Mesendoderm (in vitro differentiated cells): ENCODE results near the gene B3GNT9.

Source experiments
- DNase-seq: peaks from one replicate; pipeline ENCODE4 v3.0.0; 2013
- H2AK5ac ChIP-seq: 2 replicates; pipeline ENCODE4 v1.6.1; 2013; ENCODE audit warnings: low read length, inconsistent platforms
- H2BK120ac ChIP-seq: 2 replicates; pipeline ENCODE4 v1.6.1; 2013; ENCODE audit warnings: low read depth, mild to moderate bottlenecking, low read length, moderate library complexity, mixed read lengths
- H2BK15ac ChIP-seq: replicated peaks from 2 replicates; pipeline ENCODE4 v1.6.1; 2013; ENCODE audit warnings: low read depth, mild to moderate bottlenecking, moderate library complexity
- H2BK5ac ChIP-seq: 2 replicates; pipeline ENCODE4 v1.6.1; 2013; ENCODE audit warnings: low read length, inconsistent platforms
- H3K18ac ChIP-seq: 2 replicates; pipeline ENCODE4 v1.6.1; 2013; ENCODE audit warnings: mild to moderate bottlenecking, low read length, mixed read lengths
- H3K23ac ChIP-seq: one replicate; pipeline ENCODE4 v1.6.1; 2013; ENCODE audit warnings: low read length
- H3K27ac ChIP-seq: 2 replicates; pipeline ENCODE4 v1.5.1; 2013; ENCODE audit warnings: low read depth, mild to moderate bottlenecking, inconsistent platforms, low read length, moderate library complexity
- H3K27me3 ChIP-seq: 2 replicates; pipeline ENCODE4 v1.6.1; 2013; ENCODE audit warnings: low read length, control low read depth, mild to moderate bottlenecking, inconsistent platforms; ENCODE audit not compliant: insufficient read depth, poor library complexity
- H3K36me3 ChIP-seq: 2 replicates; pipeline ENCODE4 v1.6.1; 2013; ENCODE audit warnings: low read length, inconsistent platforms; ENCODE audit not compliant: control insufficient read depth, insufficient read depth
- H3K4ac ChIP-seq: one replicate; pipeline ENCODE4 v1.6.1; 2013; ENCODE audit warnings: low read depth, mild to moderate bottlenecking, low read length, moderate library complexity
- H3K4me1 ChIP-seq: 2 replicates; pipeline ENCODE4 v1.6.1; 2013; ENCODE audit warnings: low read depth, low read length, inconsistent platforms; ENCODE audit not compliant: control insufficient read depth
- H3K4me2 ChIP-seq: 2 replicates; pipeline ENCODE4 v1.6.1; 2013; ENCODE audit warnings: low read length
- H3K4me3 ChIP-seq: 2 replicates; pipeline ENCODE4 v1.5.1; 2013; ENCODE audit warnings: mild to moderate bottlenecking, low read length
- H3K56ac ChIP-seq: one replicate; pipeline ENCODE4 v1.6.1; 2013; ENCODE audit warnings: low read length
- H3K79me1 ChIP-seq: 2 replicates; pipeline ENCODE4 v1.6.1; 2013; ENCODE audit warnings: low read length, inconsistent platforms
- H3K79me2 ChIP-seq: 2 replicates; pipeline ENCODE4 v1.6.1; 2013; ENCODE audit warnings: mild to moderate bottlenecking, low read length; ENCODE audit not compliant: control insufficient read depth, insufficient read depth
- H3K9ac ChIP-seq: 2 replicates; pipeline ENCODE4 v1.6.1; 2013; ENCODE audit warnings: low read length, inconsistent platforms
- H4K5ac ChIP-seq: one replicate; pipeline ENCODE4 v1.6.1; 2013; ENCODE audit warnings: low read length
- H4K8ac ChIP-seq: one replicate; pipeline ENCODE4 v1.6.1; 2013; ENCODE audit warnings: low read depth, mild to moderate bottlenecking, control low read depth, low read length, moderate library complexity
- WGBS: extraction: QIAGEN DNeasy Blood & Tissue Kit; methylation state at CpG from one replicate; pipeline ENCODE4 v1.1.7; 2013; ENCODE audit warnings: low lambda C conversion rate, missing lambda C conversion rate; ENCODE audit not compliant: insufficient coverage; ENCODE audit errors: extremely low coverage; 5-methylcytosine and 5-hydroxymethylcytosine counted together

B3GNT9 gene

DNA sequence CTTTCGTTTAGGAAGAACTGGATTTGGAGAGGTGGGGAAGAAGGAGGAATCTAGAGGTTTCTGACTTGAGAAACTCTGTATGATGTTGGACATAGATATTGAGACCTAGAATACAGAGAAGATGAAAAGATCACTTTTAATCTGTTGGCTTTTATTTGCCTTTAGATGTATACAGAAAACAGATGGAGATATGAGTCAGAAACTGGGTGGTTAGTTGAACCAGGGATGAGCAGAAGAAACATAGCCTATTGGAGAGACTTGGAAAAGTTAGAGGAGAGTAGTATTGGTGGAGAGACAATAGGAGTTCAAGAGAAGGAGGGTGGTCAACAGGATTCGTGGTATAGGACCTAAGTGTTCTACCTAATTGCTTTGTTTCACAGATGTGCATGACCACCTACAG is 36.0 kb downstream of the B3GNT9 start:
- H3K27me3 ChIP-seq = no peaks in the 10 kb centered on the region
- no peak overlapping the region for H3K18ac ChIP-seq
- no peak for DNase-seq
- H3K27ac ChIP-seq = no peak overlapping the region
- no peak overlapping the region for H3K4me3 ChIP-seq
- no peak overlapping the region for H3K9ac ChIP-seq
- H3K56ac ChIP-seq = no peak overlapping the region
- H3K36me3 ChIP-seq = no peaks in the 10 kb centered on the region
- H3K4me1 ChIP-seq = no peaks in the 10 kb centered on the region
- peaks cover 29% of the 10 kb centered on the region for H3K79me1 ChIP-seq
- no peak overlapping the region for H3K4me2 ChIP-seq
- no peak overlapping the region for H2AK5ac ChIP-seq
- H2BK120ac ChIP-seq = no peak overlapping the region
- H2BK5ac ChIP-seq = no peak overlapping the region
- no peak overlapping the region for H4K8ac ChIP-seq
- no peak overlapping the region for H3K4ac ChIP-seq
- no peak overlapping the region for H2BK15ac ChIP-seq
- H3K23ac ChIP-seq = no peak overlapping the region
- no peak overlapping the region for H4K5ac ChIP-seq
- peaks cover 29% of the 10 kb centered on the region for H3K79me2 ChIP-seq
- WGBS = 100% methylated on average over 1 of the region's 2 CpGs

DNA sequence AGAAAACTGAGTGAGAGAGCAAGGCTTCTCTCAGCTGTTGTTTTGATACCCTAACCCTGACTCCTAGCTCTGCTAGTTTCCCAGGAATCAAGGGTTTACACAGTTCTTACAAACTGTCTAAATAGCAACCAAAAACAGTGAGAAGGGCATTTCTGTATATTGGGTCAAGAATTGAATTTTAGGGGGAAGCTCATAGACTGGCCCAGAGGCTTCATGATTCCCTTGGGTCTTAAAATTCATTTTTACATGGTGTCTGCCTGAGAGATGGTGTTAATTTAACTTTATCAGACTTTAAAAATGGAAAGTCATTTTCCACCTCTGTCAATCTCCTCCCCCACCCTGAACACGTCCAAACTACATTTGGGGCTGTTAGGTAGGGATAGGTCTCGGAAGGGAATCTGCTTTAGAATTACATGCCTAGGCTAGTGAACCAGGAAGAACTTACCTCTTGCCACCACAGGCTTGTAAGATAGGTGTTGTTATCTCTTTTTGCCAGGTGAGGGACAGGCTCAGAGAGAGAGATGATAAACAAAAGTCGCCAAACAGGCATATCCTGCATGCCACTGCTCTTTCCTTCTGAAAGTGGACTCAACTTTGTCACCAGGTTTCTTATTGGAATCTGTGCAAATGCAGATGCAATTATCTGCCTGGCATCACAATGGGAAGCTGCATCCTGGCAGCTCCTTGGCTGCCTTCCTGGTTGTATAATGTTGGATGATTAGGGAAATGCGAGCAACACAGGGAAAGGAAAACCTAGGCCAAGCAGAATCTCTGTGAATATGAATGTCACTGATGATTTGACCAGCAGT is 38.0 kb downstream of the B3GNT9 start:
- Histone ChIP-seq H4K8ac (no peak overlapping the region), H3K23ac (no peak overlapping the region), H3K4me2 (no peak overlapping the region), H3K56ac (no peak overlapping the region), H3K18ac (no peak overlapping the region), H2BK15ac (no peak overlapping the region), H2BK5ac (no peak overlapping the region), H4K5ac (no peak overlapping the region), H3K79me1 (peaks cover 27% of the 10 kb centered on the region), H3K4ac (no peak overlapping the region), H2AK5ac (no peak overlapping the region), H3K9ac (no peak overlapping the region), H3K4me3 (no peak overlapping the region), H3K4me1 (no peaks in the 10 kb centered on the region), H2BK120ac (no peak overlapping the region), H3K79me2 (peaks cover 29% of the 10 kb centered on the region), H3K27me3 (no peaks in the 10 kb centered on the region), H3K36me3 (no peaks in the 10 kb centered on the region), H3K27ac (no peak overlapping the region)
- peak; percentile 23 for DNase-seq
- no CpG with 5 or more reads among the region's 4 CpGs for WGBS

DNA sequence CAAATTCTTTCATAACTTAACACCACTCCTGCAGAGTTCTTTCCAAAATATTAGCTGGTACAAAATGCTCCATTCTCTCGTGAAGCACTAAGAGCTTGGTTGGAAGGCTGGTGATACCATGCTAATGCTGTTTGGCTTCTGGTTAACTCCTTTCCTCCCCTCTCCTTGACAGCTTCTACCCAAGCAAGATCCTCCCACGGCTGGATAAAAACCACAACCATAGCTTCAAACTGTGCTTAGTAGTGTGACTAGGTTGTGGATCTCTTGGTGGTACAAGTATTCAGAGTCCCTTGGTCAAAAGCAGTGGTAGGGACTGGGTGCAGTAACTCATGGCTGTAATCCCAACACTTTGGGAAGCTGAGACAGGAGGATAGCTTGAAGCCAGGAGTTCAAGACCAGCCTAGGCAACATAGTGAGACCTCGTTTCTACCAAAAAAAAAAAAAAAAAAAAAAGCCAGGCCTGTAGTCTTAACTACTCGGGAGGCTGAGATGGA is 38.8 kb downstream of the B3GNT9 start:
- no peak for DNase-seq
- Histone ChIP-seq H2BK120ac (no peak overlapping the region), H4K8ac (no peak overlapping the region), H3K9ac (no peak overlapping the region), H3K79me2 (peaks cover 29% of the 10 kb centered on the region), H3K4me2 (no peak overlapping the region), H3K27me3 (no peaks in the 10 kb centered on the region), H2BK15ac (no peak overlapping the region), H2AK5ac (no peak overlapping the region), H4K5ac (no peak overlapping the region), H3K79me1 (peaks cover 27% of the 10 kb centered on the region), H3K4ac (no peak overlapping the region), H2BK5ac (no peak overlapping the region), H3K4me3 (no peak overlapping the region), H3K56ac (no peak overlapping the region), H3K27ac (no peak overlapping the region), H3K36me3 (no peaks in the 10 kb centered on the region), H3K4me1 (no peaks in the 10 kb centered on the region), H3K18ac (no peak overlapping the region), H3K23ac (no peak overlapping the region)
- WGBS = no CpG with 5 or more reads among the region's 4 CpGs

DNA sequence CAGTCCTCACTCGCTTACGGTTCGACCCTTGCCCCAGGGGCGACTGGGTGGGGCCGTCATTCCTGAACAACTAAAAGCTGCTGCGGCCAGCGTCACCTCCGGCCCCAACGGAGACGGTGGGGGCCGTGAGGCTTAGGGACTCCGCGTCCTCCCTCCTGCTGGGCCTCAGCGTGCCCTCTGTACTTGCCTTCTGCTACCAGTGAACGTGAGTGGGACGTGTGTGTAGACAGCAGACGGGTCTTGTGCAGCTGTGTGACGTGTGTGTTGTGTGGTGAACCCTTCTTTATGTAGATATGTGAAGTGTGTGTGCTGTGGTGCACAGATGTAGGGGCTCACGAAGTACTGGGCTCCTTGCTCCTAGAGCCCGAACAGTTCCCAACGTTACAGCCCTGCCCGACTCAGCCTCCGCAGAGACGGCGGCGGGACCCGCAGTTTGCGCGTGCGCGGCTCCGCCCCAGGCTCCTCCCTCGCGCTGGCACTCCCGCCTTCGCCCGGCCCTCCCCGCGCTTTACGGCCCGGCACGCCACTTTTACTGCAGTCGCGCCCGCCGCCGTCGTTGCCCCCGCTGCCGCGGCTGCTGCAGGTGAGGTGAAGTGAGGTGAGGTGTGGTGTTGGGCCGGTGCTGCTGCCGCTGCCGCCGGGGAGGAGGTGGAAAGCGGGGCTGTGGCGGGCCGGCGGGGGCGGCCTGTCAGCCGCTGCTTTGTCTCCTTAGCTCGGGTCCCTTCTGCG is 41.2 kb downstream of the B3GNT9 start, which contains the start of gene PHAF1:
Gene PHAF1 (plus strand): TSS at position 535 of the 729 bp plus-strand sequence. CDS start 235 bp downstream, outside the sequence.
- H3K27me3 ChIP-seq = no peaks in the 10 kb centered on the region
- H4K5ac ChIP-seq = no peak within 1 kb of the TSS
- peak within 1 kb of the TSS; percentile 8 for H3K27ac ChIP-seq
- no peak within 1 kb of the TSS for H3K23ac ChIP-seq
- H3K4me3 ChIP-seq = peak within 1 kb of the TSS; percentile 73
- H3K9ac ChIP-seq = peak within 1 kb of the TSS; percentile 100
- H3K4ac ChIP-seq = no peak within 1 kb of the TSS
- H3K4me1 ChIP-seq = no peaks in the 10 kb centered on the region
- no peak within 1 kb of the TSS for H2AK5ac ChIP-seq
- H3K56ac ChIP-seq = peak within 1 kb of the TSS; percentile 100
- H3K79me2 ChIP-seq = peaks cover 24% of the 10 kb centered on the region
- H2BK120ac ChIP-seq = no peak within 1 kb of the TSS
- no peak within 1 kb of the TSS for H3K18ac ChIP-seq
- no peaks in the 10 kb centered on the region for H3K36me3 ChIP-seq
- WGBS = no CpG with 5 or more reads among the region's 63 CpGs
- H4K8ac ChIP-seq = no peak within 1 kb of the TSS
- H3K4me2 ChIP-seq = peak within 1 kb of the TSS; percentile 100
- H2BK5ac ChIP-seq = peak within 1 kb of the TSS; percentile 98
- H3K79me1 ChIP-seq = peaks cover 19% of the 10 kb centered on the region
- DNase-seq = peak; percentile 95
- H2BK15ac ChIP-seq = no peak within 1 kb of the TSS

DNA sequence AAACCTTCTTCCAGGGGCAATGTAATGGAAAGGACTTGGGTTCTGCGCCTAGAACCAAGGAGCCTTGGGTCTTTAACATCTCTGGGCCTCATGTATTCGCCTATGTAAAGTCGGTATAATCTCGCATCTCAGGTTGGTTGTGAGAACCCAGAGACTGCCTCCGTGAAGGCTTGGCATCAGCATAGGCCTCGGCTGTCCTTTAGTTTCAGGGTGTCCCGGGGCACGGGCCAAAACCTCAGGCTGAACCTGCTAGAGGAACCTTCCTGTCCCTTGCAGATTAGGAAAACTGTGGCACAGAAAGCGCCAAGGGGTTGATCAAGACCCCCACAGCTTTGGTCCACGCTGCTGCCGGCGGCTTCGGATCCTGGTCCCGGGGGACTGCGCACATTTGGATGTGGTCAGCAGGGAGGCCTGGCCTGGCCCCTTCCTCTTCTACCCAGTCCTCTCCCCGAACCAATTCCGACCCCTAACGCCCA is 41.8 kb downstream of the B3GNT9 start:
- Histone ChIP-seq H2BK5ac (no peak overlapping the region), H4K5ac (no peak overlapping the region), H3K23ac (no peak overlapping the region), H3K4me3 (peak overlapping the region; percentile 73), H3K56ac (peak overlapping the region; percentile 100), H3K27me3 (no peaks in the 10 kb centered on the region), H4K8ac (no peak overlapping the region), H3K18ac (no peak overlapping the region), H3K4ac (no peak overlapping the region), H3K36me3 (no peaks in the 10 kb centered on the region), H3K79me1 (peaks cover 18% of the 10 kb centered on the region), H3K27ac (peak overlapping the region; percentile 8), H2BK15ac (no peak overlapping the region), H3K4me1 (no peaks in the 10 kb centered on the region), H2BK120ac (no peak overlapping the region), H3K9ac (peak overlapping the region; percentile 100), H3K4me2 (peak overlapping the region; percentile 100), H2AK5ac (no peak overlapping the region), H3K79me2 (peaks cover 24% of the 10 kb centered on the region)
- DNase-seq = no peak
- no CpG with 5 or more reads among the region's 18 CpGs for WGBS
